Measurements from ENCODE around the gene LPAR3.
A peak's percentile ranks its signal among the peaks of the same experiment; 100 is the strongest.
"Not testable (repeated sequence)": the region's sequence is repeated elsewhere in the genome, so short reads cannot be mapped to it uniquely, and the experiment has no call there.

Gene LPAR3, protein sequence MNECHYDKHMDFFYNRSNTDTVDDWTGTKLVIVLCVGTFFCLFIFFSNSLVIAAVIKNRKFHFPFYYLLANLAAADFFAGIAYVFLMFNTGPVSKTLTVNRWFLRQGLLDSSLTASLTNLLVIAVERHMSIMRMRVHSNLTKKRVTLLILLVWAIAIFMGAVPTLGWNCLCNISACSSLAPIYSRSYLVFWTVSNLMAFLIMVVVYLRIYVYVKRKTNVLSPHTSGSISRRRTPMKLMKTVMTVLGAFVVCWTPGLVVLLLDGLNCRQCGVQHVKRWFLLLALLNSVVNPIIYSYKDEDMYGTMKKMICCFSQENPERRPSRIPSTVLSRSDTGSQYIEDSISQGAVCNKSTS

DNA sequence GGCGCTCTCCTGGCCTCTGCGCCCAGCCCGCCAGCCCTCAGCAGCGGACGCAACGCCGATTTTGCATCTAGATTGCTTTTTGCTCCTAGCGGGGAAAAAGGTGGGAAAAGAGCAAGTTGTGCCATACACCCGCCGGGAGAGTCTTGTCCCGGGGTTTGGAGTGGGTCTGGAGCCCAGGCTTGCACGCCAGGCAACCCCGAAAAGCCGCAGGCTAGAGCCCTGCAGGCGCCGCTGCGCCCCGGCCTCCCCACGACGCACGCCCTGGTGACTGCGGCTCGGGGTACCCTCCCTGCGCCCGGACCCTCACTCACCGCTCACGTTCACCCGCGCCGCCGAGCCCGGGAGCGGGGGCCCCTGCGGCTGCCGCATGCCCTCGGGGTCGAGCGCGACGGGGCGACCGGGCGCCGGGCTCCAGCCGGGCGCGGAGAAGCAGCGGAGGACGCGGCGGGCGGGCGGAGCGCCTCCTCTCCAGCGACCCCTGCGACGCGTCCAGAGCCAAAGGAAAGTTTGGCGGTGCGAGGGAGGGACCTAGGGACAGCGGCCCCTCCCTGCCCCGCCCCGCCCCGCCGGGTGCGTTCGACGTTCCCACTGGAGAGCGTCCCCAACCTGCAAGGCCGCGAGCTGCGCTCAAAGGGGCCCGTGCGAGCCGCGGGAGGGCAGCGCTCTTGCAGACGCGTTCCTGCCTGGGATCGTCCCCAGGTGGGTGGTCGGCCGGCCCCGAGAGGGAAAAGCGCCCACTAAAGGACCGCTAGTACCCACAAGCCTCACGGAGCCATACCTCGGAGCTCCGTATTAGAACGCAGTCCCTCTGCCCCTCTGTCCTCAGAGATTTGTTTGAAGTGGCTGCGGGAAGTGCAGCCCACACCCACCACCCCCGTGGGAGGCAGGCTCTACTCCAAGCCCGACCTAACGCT, at the start of gene LPAR3:
LPAR3 (minus strand) TSS at position 502 of the 914 bp plus-strand sequence. CDS start 27,086 bp downstream, outside the sequence.
- DNase-seq = peak; percentile 19

DNA sequence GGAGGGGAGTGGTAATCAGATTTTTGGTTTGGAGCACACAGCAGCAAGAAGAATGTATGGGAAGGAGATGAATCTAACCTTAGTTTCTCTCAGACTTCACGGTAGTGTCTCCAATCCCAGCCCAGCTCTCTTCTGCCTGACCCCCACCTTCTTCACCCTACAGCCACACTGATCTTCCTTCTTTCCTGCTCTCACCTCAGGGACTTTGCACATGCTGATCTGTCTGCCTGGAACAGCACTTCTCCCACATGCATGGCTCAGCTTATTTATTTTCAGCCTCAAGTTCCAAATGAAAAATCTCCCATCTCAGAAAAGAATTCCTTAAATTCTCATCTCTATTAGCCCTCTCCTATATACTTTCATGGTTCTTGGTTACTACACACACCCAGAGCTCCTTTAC, 48.8 kb upstream of the LPAR3 start:
- no peak for DNase-seq

DNA sequence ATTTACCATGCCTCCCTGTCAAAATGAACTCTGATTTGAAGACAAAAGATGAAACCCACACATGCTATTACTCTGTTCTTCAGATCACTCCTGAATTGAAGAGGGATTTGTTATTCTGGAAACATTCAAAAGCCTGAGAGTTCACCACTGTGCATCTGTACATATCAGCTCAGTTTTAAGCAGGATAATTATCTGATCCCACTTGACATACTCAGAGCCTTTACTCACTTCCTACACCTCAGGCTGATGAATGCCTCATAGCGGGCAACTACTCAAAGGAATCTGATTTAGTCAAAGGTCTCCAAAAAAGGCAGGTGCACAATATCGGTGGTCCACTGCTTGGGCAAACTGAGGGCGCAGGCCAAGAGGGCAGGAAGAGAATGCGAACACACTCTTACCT, 47.5 kb upstream of the LPAR3 start:
- no peak for DNase-seq

DNA sequence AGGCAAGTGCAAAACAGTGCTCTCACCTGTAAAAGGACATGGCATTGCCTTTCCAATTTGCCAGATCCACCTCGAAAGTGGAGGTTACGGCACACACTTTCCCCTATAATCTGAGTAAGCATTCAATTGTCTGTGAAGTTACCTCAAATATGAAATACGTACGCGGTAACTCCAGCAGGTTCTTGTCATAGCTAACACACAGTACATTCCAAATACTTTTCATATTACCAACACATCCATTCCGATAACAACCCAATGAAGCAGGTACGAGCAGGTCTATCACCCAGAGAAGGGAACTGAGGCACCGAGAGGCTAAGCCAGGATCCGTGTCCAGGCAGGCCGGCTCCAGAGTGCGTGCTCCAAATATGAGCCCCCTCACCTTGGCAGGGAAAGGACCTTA, 46.8 kb upstream of the LPAR3 start:
- DNase-seq = no peak

DNA sequence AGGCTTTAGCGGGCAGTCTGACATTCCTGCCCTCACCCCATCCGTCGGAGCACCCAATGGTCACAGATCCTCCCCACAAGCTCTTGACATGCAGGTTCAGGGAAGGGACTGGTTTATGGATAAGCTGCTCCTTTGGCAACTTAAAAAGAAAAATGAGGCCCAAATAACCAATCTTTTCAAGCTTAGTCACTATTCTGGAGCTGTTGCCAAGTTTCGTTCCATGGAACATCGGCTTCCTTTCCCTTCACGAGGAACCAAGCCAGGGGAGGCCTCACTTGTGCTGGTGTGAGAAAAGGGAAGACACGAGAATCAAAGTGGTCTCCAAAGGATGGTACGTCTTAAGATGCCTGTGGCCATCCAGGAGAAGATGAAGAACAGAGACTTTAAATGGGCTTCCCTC, 46.1 kb upstream of the LPAR3 start:
- no peak for DNase-seq

DNA sequence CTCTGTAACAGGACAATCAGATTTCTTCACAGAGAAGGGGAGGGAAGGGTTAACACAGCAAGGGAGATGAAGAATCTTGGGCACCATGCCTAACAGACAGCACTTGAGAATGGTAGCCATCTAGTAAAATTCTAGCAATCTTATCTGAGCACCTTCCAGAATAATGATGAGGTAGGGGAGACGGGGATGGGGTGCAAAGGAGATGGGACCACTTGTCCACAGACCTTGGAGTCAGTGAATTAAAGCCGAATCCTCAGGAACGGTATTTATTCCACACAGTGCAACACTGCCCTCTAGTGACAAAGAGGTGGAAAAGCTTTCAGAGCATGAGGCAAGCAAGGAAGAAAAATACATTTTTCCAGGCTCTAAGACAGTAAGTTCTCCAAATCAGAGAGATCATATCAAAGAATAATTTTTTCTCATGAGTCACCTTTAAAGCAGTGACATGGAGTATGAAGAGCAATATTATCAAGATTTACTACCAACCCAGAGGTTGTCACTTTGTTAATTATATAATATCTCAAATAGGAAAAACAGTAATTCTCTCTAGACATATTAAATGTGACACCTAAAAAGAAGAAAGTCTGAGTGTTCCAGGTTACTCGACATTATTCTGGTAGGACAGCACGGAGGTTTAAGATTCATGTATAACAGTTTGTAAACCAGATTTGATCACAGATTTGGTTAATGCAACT, 43.3 kb upstream of the LPAR3 start:
- DNase-seq = peak; percentile 38

DNA sequence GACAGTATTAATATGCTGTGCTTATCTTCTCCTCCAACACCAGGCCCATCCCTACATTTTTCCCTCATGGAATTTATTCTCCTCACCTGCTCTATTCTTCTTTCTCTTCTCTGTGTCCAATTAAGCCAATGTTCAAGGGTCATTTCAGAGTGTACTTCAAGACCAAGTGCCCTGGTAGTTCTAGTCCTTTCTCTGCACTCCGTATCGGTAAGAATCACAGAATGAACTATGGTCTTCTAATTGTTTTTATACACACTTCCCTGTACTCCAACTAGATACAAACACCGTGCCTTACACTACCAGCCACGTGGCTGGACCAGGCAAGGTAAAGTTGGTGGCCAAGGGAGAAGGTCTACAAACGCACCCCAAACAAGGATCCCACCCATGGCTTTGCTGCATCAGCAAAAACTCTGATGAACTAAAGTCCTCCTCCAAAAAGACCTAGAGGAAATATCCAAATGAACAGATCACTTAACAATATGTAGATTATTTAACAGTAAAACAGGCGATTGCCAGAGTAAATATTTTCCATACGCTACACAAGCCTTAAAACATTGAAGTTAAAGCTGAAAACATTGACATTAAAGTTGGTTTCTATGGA, 40.1 kb upstream of the LPAR3 start:
- DNase-seq = no peak

DNA sequence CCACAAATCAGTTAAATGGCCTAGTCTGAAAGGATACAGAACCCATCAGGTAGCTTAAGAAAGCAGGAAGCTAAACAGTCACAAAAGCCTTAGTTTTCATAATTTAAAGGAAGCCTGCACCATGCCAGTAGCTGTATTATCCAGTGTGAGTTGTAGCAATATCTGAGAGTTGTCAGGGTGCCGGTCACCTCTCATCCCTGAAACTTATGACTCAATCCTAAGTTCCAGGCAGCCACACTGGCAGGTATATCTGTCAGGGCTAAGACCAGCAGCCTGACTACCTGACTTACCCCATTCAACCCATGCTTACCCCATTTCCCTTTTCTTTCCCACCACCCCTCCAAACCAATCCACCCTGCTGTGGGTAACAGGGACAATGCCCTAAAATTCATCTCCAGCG, 37.8 kb upstream of the LPAR3 start:
- DNase-seq = no peak

DNA sequence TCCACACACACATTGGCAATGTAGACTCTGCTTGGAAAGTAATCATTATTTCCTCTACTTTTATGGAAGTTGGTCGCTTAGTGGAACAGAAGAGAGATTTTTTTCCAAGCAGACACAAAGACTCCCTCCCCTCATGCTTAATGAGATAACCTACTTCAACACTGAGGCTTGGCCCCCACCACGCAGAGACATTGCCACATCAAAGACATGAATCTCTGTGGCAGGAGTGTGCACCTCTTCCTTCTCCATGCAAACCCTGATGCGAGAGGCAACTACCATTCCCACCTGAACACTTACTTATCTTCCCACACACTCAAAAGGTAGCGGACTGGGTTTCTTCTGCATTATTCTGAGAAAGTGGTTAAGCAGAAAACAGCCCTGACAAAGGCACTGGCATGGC, 37.3 kb upstream of the LPAR3 start:
- DNase-seq = no peak

DNA sequence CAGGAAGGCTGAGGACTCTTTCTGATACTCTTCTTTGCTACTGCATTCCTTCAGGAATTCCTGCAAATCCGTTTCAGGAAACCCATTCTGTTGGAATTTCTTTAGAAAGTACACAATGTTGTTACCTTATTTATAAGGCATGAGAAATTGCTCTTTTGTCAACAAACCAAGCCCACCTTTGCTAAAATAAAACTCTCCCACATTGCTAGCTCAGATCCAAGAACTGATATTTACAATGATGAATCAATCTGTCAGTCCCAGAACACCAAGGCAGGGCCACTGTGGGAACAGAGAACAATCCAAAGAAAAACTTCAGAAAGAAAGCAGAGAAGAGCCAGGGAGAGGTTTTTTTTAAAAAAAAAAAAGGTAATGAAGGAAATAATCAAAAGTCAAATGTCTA, 36.6 kb upstream of the LPAR3 start:
- no peak for DNase-seq

DNA sequence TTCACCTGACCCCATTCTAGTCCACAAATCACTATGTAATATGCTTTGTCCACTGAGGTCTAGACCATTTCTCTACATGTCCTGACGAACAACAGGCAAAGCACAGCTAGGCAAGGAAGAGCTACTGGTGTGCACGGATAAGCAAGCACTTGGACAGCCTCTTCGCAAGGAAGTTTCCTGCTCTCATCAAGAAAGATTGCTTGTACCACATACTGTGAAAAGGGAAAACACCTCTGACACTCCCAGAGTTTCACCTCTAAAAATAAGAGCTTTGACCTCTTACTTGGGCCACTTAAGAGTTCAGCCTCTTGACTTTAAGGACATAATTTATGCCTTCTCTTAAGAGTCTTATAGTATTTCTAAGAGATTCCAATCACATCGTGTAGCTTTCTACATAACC, 36.0 kb upstream of the LPAR3 start:
- no peak for DNase-seq

DNA sequence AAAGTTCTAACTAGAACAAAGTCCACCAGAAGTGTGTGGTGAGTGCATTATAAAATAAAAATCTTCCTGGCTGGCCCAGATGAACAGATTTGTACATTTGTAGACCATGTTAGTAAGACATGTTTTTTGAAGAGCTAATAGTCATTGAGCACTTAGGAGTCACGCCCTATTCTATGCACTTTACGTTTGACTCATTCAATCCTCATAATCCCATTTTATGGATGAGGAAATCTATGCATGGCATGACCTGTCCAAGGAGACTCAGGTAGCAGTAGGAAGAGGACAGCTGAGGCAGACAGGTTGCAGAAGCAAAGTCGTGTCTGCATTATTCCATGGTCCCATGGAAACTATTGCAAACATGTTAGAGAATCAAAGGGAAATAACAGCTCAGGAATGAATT, 30.3 kb upstream of the LPAR3 start:
- DNase-seq = no peak

DNA sequence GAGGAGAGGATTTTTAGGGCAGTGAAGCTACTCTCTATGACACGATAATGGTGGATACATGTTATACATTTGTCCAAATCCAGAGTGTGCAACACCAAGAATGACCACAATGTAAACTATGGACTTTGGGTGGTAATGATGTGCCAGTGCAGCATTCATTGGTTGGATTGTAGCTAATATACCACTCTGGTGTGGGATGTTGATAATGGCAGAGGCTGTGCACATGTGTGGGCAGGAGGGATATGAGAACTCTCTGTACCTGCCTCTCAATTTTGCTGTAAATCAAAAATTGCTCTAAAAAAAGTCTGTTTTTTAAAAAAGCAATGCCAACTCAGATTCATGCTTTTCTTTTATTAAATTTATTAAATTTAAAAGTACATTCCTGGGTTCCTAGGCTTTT, 27.2 kb upstream of the LPAR3 start:
- DNase-seq = no peak

DNA sequence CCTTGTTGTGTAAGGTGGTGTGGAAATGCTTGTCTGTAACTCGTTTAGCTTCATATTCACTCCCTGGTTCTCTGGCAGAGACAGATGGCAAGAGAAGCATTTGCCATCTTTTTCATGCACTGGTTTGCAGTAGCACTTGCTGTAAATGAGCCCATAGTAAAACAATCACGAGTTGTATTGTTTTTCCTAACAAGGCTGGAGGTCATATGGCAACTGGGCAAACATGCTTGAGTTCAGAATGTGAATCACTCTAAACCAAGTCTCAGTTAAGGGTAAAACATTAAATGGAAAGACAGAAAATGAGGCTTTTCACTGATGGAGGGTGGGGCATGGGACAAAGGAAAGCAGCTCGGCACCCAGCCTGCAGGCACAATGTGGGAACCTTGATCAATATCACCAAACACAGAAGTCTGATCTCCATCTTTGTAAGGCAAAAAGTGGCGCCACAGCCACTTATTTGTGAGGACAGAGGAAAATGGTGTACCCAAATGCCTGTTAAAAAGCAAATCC, 26.5 kb upstream of the LPAR3 start:
- no peak for DNase-seq

DNA sequence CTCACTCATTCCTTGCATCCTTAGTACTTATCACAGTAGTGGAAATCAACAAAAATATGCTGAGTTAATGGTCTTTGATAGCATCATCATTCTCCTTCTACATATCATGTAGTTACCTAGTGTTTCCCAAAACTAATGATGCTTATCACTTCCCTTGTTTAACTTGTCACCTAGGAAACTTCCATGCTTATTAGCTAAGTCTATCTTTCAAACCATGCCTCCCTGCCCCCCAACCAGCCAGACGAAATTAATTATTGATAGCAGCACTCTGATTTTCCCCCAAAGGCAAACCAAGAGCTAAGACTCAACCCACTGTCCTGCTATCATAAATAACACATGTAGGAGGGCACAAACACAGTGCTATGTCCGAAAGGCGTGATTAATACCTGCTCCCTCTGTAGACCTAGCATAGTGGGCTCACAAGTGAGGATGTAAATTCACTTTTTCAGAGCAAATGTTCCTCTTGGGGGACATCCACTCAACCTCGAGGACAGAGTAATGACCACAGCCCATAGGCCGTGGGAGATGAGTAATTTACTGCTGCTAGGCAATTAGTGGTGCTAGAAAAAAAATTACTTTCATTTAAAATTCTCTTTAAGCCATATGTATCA, 25.8 kb upstream of the LPAR3 start:
- DNase-seq = no peak

DNA sequence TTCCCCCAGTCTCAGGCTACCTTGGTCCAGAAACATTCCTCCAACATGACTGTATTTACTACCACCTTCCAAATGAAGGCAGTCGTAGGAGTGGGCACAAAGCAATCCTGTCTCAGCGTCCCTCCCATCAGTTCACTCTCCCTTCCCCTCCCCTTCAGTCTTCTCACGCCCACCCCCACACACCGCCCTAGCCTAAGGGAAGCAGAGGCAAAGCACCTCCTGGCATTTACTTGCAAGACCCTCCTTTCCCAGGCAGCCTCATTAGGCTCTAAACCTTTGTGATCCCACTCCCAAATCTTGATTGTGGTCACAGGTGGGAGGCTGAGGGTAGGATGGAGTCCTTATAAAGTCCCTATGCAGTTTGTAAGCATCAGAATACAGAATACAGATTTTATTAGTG, 23.9 kb upstream of the LPAR3 start:
- no peak for DNase-seq

DNA sequence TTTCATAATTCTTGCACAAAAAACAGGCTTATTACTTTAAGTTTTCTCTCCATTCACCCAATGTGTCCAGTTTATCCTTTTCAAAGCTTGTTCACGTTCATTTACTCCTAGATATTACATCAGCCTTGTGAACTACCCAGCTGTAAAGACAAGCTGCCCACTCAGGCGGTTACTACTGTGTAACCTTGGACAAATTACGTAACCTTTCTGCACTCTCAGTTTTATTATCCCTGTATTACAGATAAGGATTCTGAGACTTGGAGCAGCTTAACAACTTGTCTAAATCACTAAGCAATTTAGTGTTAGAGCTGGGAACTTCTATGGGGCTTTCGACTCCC, 20.5 kb upstream of the LPAR3 start:
- DNase-seq = no peak

DNA sequence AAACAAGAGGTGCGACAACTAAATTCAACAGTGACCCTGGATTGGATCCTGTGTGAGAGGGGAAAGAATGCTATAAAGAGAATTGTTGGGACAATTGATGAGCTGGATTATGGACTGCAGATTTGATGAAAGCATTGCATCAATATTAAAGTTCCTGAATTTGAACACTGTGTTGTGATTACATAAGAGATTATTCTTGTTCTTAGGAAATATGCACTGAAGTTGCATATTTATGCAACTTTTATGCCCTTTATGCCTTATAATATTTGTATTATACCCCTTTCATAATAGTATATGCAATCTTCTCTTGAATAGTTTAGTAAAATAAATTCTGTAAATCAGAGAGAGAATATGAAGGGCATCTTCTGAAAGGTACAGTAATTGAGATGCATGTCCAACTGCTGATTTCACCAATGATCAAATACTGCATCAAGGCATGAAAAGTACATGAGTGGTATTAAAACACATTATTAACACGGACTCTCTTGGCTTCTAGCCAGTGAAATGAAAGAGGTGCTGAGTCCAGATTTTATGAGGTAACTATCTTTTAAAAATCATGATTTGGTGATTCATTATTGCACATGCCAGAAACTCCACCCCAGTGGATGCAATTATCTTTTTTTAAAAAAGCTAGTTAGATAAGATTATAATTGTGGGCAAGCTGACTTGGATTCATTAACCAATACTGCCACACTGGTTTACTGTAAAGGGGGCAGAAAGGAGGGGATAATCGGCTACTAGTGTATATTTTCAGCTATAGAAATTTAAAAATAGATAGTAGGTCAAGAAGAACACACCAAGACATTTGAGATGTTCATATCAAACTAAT, 19.9 kb upstream of the LPAR3 start:
- DNase-seq = no peak

DNA sequence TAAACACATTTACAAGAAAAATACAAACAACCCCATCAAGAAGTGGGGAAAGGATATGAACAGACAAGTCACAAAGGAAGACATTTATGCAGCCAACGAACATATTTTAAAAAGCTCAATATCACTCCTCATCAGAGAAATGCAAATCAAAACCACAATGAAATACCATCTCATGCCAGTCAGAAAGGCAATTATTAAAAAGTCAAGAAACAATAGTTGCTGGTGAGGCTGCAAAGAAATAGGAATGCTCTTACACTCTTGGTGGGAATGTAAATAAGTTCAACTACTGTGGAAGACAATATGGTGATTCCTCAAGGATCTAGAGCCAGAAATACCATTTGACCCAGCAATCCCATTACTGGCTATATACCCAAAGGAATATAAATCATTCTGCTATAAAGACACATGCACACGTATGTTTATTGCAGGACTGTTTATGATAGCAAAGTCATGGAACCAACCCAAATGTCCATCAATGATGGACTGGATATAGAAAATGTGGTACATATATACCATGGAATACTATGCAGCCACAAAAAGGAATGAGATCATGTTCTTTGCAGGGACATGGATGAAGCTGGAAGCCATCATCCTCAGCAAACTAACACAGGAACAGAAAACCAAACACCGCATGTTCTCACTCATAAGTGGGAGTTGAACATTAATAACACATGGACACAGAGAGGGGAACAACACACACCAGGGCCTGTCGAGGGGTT, 15.9 kb upstream of the LPAR3 start:
- not testable (repeated sequence) for DNase-seq

DNA sequence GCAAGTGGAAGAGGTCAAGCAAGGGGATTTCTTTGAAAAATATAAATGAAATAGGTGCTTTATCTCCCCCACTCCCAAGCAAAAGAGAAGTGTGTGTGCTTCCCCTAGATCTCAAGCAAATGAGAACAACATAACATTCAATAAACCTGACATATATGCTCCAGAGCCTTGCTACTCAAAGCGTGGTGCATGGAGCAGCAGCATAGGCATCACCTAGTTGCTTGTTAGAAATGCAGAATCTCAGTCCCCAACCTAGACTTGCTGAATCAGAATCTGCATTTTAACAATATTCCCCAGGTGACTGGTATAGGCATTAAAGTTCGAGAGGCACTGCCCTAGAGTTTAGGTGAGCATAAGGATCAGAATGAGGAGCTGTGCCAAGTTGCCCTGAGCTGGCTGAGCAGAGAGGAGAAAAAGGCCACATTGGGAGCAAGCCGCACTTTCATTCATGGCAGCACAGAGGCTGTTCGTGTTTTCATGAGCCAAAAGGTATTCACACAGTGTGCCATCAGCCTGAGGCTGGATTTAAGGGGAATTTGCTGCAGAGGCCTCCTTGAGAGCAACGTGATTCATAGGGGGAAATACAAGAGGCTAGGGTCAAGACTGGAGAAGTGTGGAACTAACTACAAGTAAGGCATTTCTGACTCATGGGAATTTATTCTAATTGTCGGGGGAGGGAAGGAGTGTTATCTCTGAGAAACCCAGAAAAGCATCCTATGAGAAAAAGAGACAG, 14.3 kb upstream of the LPAR3 start:
- no peak for DNase-seq
